GM13977 (cell line): Measurements from ENCODE around the gene TPD52L2.
"Not testable (repeated sequence)": the region's sequence is repeated elsewhere in the genome, so short reads cannot be mapped to it uniquely, and the experiment has no call there.

ENCODE experiments used
- DNase-seq: peaks from one replicate; pipeline ENCODE4 v3.0.0; 2012; ENCODE audit warnings: low spot score
- CTCF ChIP-seq: IDR thresholded peaks from 2 replicates; pipeline ENCODE4 v1.5.1; 2012; ENCODE audit warnings: mild to moderate bottlenecking, control low read depth; ENCODE audit not compliant: insufficient read depth; ENCODE audit errors: extremely low read depth, missing control alignments
- in situ Hi-C: fragments of 300-500 bp; cut with MboI; formaldehyde crosslinking; loops from one replicate; pipeline ENCODE4 v1.12.0; 2022; ENCODE audit warnings: low sequenced_read_pairs, low pct_unique_long_range_greater_than_20kb, mixed read lengths, inconsistent platforms; ENCODE audit not compliant: unreplicated experiment

Gene TPD52L2

GRCh38 chr20:63913768-63914167 lies 48.7 kb downstream of the TPD52L2 start:
- TF ChIP-seq CTCF: no peak
- no peak for DNase-seq
- in situ Hi-C loops: no loop called here

GRCh38 chr20:63915471-63915870 lies 50.4 kb downstream of the TPD52L2 start:
- no peak for DNase-seq
- no peak for TF ChIP-seq CTCF
- in situ Hi-C loops: no loop called here

- DNase-seq, in situ Hi-C loops: not testable (repeated sequence)
These were observed 51.4 kb downstream of the TPD52L2 start for GRCh38 chr20:63916371-63916939.

- in situ Hi-C loops: no loop called here
- no peak for DNase-seq
- no peak for TF ChIP-seq CTCF
These were observed 52.7 kb downstream of the TPD52L2 start for GRCh38 chr20:63917811-63918210.

GRCh38 chr20:63919130-63919529 lies 54.1 kb downstream of the TPD52L2 start:
- TF ChIP-seq CTCF: no peak

GRCh38 chr20:63920226-63920625 lies 55.2 kb downstream of the TPD52L2 start:
- in situ Hi-C loops: no loop called here
- DNase-seq: no peak
- TF ChIP-seq CTCF: no peak

More at GRCh38 chr20:63919130-63919529, 54.1 kb downstream of the TPD52L2 start:
- in situ Hi-C loops: no loop called here
- no peak for DNase-seq

- no peak for TF ChIP-seq CTCF
- DNase-seq: no peak
- in situ Hi-C loops: no loop called here
These were observed 58.6 kb downstream of the TPD52L2 start for GRCh38 chr20:63923651-63924050.
